Omental fat pad (tissue), 4 donors: ENCODE data around the gene PPP2R5E. TPM values are rescaled to one million over a fixed set of nuclear protein-coding genes. Genes with fewer than 3 reads are reported as not detected.

Experiments
- ATAC-seq: fragments of 150-250 bp; one replicate; pipeline ENCODE4 v1.9.1; 2016; ENCODE audit warnings: mild to moderate bottlenecking, moderate library complexity; ENCODE audit not compliant: low FRiP score
- DNase-seq: peaks from one replicate; pipeline ENCODE4 v3.0.0-alpha.2; 2019; ENCODE audit warnings: low spot score
- small RNA-seq: library from RNA; depleted of rRNA; stranded (forward); fragments of <200 nt; gene quantifications from one replicate; pipeline ENCODE3, GENCODE V24; 2016
- total RNA-seq, 4 donors: library from RNA; depleted of rRNA; stranded (reverse); fragments of >200 nt; gene quantifications; one replicate each; pipeline ENCODE4 v1.1.0, GENCODE V29; 2016
- TF ChIP-seq, protein P1 (sequence below), 3 donors: fragments of 450-650 bp; IDR thresholded peaks; one replicate each; pipeline ENCODE4 v1.5.1; 2016 to 2017; ENCODE audit warnings: antibody characterized with exemption in 3 of 3, mild to moderate bottlenecking in 3 of 3, moderate library complexity in 2 of 3

The PPP2R5E gene
- total RNA-seq, 4 donors from 2014 or later: 17.0 to 23.3 (median 21.0) TPM

DNA sequence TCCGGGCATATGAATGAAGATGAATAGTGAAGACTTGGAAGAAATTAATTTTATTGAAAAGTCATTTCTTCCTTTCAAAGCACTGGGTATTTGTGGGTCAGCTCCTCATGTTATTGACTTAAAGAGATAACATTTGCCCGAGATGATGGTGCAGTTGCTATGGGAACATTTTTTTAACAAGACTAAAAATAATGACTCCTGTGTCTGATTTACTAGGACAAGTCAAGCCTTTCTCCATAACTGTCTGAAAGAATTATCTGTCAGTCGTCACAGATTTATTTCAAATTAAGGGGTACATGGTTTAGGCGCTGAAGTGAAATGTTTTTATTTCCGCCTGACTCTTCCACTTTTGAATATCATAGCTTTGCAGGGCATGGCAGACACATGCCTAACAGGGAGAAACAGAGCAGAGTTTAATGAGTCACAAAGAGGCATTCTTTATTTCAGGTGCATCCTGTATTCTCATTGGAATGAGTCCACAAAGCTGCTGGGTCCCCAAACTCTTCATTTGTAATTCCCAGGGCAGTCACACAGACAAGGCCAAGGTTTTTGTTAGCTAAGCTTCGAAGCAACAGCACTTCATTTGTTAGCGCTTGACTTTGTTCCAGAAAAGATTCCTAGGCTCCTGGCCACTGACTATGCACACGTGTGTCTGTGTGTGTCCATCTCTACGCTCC lies 220.1 kb downstream of the PPP2R5E start:
- no peak for DNase-seq
- ATAC-seq: no peak
- TF ChIP-seq, protein P1, sequence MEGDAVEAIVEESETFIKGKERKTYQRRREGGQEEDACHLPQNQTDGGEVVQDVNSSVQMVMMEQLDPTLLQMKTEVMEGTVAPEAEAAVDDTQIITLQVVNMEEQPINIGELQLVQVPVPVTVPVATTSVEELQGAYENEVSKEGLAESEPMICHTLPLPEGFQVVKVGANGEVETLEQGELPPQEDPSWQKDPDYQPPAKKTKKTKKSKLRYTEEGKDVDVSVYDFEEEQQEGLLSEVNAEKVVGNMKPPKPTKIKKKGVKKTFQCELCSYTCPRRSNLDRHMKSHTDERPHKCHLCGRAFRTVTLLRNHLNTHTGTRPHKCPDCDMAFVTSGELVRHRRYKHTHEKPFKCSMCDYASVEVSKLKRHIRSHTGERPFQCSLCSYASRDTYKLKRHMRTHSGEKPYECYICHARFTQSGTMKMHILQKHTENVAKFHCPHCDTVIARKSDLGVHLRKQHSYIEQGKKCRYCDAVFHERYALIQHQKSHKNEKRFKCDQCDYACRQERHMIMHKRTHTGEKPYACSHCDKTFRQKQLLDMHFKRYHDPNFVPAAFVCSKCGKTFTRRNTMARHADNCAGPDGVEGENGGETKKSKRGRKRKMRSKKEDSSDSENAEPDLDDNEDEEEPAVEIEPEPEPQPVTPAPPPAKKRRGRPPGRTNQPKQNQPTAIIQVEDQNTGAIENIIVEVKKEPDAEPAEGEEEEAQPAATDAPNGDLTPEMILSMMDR (IDR thresholded peaks at IDR 0.05): no peak

DNA sequence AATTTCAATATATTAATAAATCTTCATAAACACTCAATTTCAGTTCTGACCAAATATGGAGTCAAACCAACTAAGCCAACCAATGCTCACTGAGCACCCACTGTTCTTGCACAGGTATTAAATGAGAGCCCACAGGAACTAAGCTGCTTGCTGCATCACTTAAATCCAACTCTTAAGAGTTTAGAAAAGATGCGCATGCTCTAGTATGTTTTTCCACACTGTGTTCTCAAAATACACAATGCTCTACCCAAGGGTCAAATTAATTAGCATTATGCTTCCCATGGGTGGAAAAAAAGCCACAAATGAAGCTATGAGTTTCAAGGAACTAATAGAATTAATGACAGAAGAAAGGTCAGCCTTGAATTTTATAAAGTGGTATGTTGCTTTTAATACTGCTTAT lies 220.7 kb downstream of the PPP2R5E start:
- TF ChIP-seq, protein P1 (IDR thresholded peaks at IDR 0.05): no peak
- DNase-seq: no peak
- ATAC-seq: no peak

Small RNA genes within 50 kb of the gene (small RNA-seq; reads per million reads assigned to genes)
- gene RF00601: not detected

Other genes starting within 250 kb of the PPP2R5E start
- gene GPHB5, start 224.4 kb downstream of the PPP2R5E start, total RNA-seq: not detected
- gene WDR89, start 98.5 kb upstream of the PPP2R5E start, total RNA-seq: 1 to 10 TPM; 4.7 to 9.5 (median 6.3) TPM
- 10 to 100 TPM; 18.9 to 23.5 (median 21.1) TPM for gene SGPP1, start 184.7 kb upstream of the PPP2R5E start, total RNA-seq